NCI-H2081 (cell line): ENCODE measurements around the gene TEX9.

Source experiments
- DNase-seq, 2 experiments: peaks; one replicate each; lab custom pipeline; 2025; lab: John Stamatoyannopoulos, UW

TEX9 gene

DNA sequence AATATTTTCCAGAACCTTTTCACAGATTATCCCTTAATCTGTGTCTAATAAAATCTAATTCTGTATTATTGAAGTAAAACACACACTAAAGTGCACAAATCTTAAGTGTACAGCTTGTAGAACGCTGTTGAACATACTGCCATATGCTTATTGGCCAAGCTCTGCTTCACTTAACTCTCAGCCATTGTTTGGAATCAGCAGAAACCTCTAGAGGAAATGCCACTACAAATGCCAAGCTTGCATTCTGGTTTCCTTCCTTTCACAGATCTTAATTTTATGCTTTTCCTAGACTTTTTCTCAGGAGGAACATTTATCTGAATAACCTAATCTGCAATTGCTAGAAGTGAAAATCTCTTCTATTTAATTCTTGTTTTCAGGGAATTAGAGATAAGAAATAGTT is 89.6 kb downstream of the TEX9 start:
- no peak for DNase-seq

DNA sequence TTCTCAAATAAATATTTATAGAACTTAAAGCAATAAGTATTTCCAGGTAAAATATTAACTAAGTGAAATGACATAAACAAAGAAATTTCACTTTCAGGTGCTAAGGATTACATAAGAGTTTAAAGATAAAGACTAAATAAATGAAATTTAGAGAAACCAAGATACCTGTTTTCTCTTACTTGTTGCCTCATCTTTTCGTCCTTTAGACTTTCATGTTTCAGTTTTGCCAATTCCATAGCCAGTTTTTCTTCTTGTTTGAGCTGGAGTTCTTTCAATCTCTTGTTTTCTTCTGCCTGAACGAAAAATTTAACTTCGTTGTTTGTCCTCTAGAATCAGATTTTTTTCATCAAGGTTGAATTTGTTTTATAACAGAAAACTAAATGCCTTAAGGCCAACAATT is 91.0 kb downstream of the TEX9 start:
- DNase-seq = no peak

DNA sequence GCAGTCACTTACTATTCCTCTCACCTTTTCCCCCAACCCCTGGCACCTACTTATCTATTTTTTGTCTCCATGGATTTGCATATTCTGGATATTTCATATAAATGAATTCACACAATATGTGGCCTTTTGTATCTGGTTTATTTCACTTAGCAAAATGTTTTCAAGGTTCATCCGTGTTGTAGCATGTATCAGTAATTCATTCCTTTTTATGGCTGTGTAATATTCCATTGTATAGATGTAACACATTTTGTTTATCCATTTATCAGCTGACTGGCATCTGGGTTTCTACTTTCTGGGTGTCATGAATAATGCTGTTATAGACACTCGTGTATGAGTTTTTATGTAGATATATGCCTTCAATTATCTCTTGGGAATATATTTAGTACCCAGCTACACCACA is 93.9 kb downstream of the TEX9 start:
- DNase-seq = no peak

DNA sequence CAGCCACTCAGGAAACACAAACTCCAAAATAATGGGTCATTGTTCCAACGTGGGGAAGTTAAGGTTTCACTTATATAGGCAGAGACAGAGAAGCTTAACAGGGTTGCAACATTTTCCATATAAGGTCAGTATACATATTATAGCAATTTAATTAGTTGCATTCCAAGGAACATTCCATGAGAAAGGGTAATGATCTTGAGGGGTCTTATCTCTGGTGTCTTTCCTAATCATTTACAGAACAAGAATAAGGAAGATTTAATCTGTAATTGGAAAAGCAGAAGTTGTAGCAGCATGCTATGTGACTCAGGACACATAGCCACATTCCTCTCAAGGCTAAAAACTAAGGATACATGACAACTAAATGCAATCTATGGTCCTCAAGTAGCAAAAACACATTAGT is 94.8 kb downstream of the TEX9 start:
- DNase-seq = no peak

DNA sequence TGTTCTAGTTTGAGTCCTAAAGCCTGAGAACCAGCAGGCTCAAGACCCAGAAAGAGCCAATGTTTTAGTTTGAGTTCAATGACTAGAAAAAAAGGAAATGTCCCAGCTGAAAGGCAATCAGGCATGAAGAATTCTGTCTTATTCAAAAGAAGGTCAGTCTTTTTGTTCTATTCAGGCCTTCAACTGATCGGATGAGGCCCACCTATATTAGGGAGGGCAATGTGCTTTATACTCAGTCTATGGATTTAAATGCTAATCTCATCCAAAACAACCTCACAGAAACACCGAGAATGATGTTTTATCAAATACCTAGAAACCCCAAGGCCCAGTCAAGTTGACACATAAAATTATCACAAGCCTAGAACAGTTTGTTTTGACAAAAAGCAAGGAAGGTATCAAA is 95.7 kb downstream of the TEX9 start:
- no peak for DNase-seq

DNA sequence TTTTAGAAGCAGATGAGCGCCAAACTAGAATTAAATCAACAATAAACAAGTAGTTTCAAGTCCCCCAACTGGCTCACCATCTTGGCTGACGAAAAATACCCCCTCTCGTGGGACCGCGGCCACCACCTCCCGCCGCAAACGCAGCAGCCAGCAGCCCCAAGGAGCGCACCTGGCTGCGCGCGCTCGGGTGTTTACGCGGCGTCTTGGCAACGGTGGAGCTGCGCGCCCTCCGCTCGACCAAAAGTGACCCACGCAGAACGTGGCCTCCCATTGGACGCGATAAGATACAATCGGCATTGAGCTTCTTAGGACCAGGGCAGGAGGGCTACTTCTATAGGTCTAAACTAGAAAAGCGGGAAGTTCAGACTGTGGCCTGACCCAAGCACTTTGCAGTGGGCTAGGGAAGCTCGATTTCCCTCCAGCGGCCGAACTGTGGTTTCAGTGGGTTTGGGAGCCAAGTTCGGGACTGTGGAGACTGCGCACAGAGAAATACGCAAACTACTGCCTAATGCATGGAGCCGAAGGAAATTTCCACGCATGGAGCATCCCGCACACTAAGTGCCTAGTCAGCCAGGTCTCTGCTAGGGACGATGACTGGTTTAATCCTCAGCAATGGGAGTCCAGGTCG is 99.8 kb downstream of the TEX9 start, which contains the start of gene MNS1:
Gene MNS1 (minus strand): TSS at position 245 of the 628 bp plus-strand sequence. CDS start 165 bp downstream, at position 80.
- peak; percentile 97 for DNase-seq

DNA sequence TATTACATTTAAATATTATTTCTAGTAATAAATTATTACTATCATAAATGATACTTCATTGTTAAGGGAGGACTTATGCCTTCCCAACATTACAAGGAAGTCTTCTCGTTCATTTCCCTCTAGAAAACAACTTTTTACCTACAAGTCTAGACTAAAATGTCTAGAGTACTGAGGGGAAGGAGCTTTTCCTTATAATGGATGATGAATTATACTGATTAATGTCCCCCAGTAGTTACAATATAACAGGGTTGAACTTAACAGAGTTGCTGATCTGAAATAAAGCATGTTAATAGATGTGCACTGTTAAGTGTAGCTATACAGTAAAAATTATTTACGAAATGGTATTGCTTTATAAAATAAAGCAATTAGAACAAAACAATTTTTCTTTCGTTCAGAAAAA is 102.4 kb downstream of the TEX9 start:
- no peak for DNase-seq

DNA sequence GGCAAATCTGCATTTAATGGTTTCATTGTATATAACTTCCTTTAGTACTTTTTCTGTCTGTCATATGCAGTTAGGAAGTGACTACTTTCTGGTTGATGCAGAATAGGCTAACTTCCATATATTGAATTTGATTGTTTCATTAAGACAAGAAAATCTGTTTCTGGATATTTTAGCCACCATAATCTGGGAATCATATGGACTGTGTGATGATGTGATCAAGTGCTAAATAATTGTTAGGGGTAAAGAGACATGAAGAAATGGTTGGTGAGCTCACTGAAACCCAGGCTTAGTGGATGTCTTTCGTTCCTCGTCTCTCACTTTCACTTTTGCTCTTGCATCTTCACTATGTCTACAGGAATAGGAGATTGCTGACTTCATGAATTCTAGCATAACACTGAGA is 103.2 kb downstream of the TEX9 start:
- DNase-seq = no peak

DNA sequence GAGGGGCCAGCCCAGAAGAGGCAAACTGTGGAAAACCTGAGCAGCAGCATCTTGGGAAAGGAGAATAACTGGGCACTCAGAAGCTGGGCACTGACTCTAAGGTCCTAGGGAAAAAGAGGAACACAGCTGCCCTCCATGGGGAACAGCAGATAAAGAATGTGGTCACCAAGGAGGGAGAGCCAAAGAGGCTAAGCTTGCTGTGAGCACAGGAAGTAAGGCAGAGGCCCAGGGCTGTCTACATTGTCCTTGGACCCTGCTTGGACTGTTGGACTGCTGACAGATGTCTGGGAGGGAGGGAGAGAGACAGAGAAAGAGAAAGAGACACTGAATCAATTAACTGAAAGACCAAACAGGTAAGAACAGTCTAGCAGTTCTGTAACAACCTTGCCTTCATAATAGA is 104.3 kb downstream of the TEX9 start:
- no peak for DNase-seq

DNA sequence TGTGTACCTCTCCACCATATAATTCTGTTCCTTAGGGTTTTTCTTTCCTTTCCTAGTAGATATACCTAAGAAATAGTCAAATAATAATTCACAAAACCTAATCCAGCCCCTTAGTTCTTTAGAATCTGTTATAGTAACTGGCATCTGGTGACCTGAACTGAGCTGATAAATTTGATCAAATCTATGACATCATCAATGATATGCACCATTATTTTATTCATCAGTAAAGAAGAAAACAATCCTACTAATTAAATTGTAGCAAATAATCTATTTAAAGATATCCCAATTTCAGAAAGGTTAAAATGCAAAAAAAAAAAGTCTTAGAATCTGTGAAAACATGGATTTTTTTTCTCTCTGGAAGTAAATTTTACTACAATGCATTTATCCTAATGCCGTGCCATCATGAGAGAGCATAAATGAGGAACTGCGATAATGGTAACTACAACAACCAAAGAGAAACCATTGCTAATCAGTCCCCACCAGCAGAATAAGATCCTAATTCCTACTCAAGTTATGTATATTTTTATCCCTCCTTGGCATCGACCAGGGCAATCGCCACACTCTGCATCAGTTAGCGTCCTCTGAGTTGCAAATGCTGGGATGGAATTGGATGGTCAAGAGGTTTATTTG is 106.3 kb downstream of the TEX9 start:
- DNase-seq = no peak

DNA sequence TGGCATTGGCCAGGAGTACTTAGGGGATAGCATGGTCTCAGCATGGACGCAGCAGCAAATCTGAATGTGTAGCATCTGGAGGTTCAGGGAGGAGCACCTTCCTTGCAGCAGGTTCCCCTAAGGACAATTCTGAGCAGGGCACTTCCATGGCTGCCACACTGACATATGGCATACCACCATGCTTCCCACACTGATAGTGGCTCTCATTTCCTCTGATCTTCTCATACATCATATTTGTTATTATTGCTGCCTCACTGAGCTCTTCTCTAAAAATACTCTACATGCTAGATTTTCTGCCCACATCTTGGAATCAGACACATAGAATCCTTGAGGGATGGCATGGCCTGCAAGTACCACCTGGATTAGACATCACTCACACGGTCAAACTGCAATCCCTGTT is 107.1 kb downstream of the TEX9 start:
- DNase-seq = no peak

DNA sequence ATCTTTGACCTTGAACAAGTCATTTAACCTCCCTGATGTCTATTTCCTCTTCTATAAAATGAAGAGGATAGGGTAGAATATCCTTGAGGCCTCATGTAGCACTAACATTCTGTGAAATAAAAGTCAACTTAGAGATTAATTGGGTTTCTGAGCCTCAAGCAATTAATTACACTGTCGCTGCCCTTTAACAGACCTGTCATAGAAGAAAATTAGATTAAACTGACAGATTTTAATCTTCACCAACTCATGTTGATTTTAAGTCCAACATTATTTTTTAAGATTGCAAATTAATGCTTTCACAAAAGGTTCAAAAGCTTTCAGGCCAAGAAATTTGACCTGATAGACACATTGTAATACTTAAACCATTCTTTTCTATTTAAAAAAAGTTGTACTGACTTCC is 107.8 kb downstream of the TEX9 start:
- no peak for DNase-seq

DNA sequence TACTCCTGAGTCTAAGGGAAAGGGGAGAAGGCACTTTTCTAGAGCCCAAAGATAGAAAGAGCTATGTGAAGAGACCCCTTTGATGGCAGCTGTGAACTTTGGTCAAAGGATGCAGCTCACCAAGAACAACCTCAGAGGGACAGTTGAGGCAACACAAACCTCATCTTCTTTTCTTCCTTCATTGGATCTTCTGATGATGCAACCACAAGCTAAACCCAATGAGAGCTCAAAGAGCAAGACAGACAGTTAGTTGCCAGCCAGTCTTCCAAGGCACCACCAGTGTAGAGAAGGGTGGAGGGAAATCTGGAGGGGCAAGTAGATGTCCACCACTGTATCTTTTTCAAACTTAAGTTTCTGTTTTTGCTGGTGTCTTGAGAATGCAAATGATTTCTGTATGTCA is 110.1 kb downstream of the TEX9 start:
- DNase-seq = no peak
